Stimulated activated CD4-positive, alpha-beta T cell treated with anti-CD3 and anti-CD28 coated beads, Interleukin-2, amount 100 ng/mL, for 48 hours (primary cell): Measurements from ENCODE around the gene PDLIM3.
"Not testable (repeated sequence)": the region's sequence is repeated elsewhere in the genome, so short reads cannot be mapped to it uniquely, and the experiment has no call there.

Experiments
- DNase-seq, 2 donors: peaks; one replicate each; pipeline ENCODE4 v3.0.0-alpha.2; 2020

Gene PDLIM3

GRCh38 chr4:185552254-185552653, 16.9 kb upstream of the PDLIM3 start:
- no peak for DNase-seq

DNA sequence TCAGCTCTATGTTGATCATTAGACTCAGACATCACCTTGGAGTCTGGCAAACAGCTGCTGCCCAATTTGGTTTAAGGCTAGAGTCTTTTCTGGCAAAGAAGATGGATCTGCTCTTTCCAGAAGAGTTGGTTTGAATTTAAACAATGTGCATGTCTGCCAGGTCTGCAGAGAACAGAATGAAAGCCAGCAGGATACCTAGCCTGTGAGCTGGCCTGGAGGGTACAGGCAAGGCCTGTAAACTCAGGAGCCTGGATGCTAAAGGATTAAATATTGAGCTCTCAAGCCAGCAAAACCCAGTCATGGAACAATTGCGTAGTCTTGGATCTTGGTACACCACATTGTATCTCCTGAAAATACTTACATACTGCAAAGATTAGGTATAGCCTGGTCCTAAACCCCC, 15.6 kb upstream of the PDLIM3 start:
- no peak for DNase-seq

DNA sequence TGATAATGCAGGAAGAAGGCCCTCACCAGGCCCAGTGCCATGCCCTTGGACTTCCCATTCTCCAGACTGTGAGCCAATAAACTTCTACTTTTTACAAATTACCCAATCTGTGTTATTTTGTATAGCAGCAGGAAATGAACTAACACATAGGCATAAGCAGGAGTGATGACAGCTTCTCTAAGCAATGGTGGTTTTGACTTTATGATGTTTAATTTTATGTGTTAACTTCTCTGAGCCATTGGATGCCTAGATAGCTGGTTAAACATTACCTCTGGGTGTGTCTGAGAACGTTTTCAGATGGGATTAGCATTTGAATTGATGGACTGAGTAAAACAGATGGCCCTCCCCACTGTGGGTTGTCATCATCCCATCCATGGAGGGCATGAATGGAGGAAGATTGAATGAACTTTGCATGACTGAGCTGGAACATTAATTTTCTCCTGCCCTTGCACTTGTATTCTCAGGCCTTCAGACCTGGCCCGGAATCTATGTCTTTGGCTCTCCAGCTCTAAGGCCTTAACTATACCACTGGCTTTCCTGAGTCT, 13.9 kb upstream of the PDLIM3 start:
- no peak for DNase-seq

DNA sequence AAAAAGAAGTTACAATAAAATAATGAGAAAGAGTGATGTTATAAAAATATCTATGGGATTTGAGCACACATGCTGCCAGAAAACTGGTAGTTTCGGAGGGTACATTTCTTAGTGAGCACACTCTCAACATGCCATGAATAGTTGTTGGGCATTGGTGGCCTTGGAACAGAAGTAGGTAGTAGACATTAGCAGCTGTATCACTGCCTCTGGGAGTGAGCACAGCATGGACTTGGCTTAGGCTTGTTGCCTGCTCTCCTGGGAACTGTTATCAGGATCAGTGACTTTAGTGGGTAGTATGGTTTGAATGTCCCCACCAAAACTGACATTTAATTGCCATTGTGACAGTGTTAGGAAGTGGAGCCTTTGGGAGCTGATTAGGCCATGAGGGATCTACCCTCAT, 13.3 kb upstream of the PDLIM3 start:
- DNase-seq, result no peak

DNA sequence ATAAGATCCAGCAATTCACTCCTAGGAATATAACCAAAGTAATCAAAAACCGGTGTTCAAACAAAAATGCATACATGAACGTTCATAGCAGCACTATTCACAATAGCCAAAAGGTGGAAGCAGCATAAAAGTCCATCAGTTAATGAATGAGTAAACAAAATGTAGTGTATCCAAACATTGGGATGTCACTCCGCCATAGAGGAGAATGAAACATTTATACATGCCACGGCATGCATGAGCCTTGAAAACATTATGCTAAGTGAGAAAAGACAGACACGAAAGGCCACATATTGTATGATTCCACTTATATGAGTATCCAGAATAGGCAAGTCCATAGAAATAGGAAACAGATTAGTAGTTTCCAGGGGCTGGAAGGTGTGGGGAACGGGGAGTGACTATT, 11.0 kb upstream of the PDLIM3 start:
- no peak for DNase-seq

GRCh38 chr4:185542626-185543315, 7.5 kb upstream of the PDLIM3 start:
- no peak for DNase-seq

- DNase-seq, result no peak
Observed at GRCh38 chr4:185541251-185541727, 6.0 kb upstream of the PDLIM3 start.

- no peak for DNase-seq
Observed at GRCh38 chr4:185540487-185541120, 5.3 kb upstream of the PDLIM3 start.

GRCh38 chr4:185540040-185540439, 4.7 kb upstream of the PDLIM3 start:
- DNase-seq, result no peak

DNA sequence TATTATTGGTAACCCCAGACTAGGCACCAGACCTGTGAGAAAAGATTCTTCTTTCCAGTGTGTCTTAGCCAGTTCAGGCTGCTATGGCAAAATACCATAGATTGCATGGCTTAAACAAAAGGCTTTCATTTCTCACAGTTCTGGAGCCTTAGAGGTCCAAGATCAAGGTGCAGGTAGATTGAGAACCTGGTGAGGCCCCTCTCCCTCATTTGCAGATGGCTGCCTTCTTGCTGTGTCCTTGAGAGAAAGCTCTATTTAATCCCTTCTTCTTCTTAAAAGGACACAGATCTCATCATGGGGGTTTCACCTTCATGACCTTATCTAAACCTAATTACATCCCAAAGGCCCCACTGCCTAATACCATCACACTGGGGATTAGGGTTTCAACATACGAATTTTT, 3.5 kb upstream of the PDLIM3 start:
- no peak for DNase-seq

DNA sequence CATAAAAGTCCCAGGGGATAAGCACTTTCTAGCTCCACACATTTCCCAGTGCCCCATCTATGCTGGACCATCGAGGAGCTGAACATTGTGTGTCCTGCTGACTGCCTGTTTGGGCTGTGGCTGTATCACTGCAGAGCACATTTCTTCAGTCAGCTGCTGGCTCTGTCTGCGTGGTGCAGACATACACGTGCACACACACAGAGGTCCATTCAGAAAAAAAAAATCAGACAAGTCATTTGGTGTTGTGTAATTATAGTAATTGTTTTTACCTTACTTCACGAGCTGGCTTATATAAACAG, 1.1 kb upstream of the PDLIM3 start:
- DNase-seq, result no peak

GRCh38 chr4:185535612-185536410, 504 bp upstream of the PDLIM3 start:
- DNase-seq, result no peak

- no peak for DNase-seq
Observed at GRCh38 chr4:185534511-185534865, 819 bp downstream of the PDLIM3 start.

GRCh38 chr4:185532795-185533324, 2.4 kb downstream of the PDLIM3 start:
- DNase-seq, result no peak

GRCh38 chr4:185532293-185532692, 3.0 kb downstream of the PDLIM3 start:
- no peak for DNase-seq

DNA sequence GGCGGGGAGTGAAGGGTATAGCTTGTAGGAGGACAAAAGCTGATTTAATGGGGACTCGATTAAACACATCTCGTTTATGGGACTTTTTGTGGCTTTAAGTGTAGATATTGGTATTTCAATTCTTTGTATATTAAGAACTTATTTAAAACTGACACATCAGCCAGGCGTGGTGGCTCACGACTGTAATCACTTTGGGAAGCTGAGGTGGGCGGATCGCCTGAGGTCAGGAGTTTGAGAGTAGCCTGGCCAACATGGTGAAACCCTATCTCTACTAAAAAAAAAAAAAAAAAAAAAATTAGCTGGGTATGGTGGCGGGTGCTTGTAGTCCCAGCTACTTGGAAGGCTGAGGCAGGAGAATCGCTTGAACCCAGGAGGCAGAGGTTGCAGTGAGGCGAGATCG, 3.7 kb downstream of the PDLIM3 start:
- not testable (repeated sequence) for DNase-seq

GRCh38 chr4:185529413-185529812, 5.9 kb downstream of the PDLIM3 start:
- no peak for DNase-seq

GRCh38 chr4:185524888-185525863, 10.1 kb downstream of the PDLIM3 start:
- DNase-seq, result no peak

- no peak for DNase-seq
Observed at GRCh38 chr4:185523862-185524261, 11.4 kb downstream of the PDLIM3 start.

DNA sequence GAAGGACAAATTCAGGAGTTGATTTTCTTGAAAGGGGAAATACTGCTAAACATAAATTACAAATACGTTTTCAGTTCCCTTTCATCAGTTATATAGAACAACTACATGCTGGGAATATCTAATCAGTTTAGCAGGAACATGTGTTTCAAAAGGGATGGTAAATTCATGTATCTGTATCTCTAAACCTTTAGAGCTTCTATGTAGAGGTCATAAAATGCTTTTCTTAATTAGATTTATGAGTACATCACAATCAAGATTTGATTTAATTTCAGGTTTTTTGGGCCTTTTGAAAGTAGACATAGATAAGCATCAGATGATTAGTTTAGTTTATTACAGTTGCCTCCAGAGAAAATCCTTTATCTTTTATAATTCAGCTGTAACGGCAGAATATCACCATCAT, 12.9 kb downstream of the PDLIM3 start:
- DNase-seq, result no peak

GRCh38 chr4:185520119-185520518, 15.2 kb downstream of the PDLIM3 start:
- no peak for DNase-seq

- DNase-seq, result no peak
Observed at GRCh38 chr4:185518494-185518893, 16.8 kb downstream of the PDLIM3 start.
